ENCODE data around the gene SAP25. TPM values are rescaled to one million over a fixed set of nuclear protein-coding genes. Genes with fewer than 3 reads are reported as not detected.

SAP25 gene
- total RNA-seq, 3 donors from 2014 or later (not counting 1 experiment from before 2014, with no cell fraction given), result 25.9 to 46.4 (median 32.5) TPM

- Mint-ChIP-seq H3K4me3 (no peak overlapping the region), H3K4me1 (peaks cover 0 to 6% of the 10 kb centered on the region in 2 donors), H3K27me3 (ENCODE audit: low read depth in 2 of 2) (no peaks in the 10 kb centered on the region), H3K27ac (no peak overlapping the region), H3K9me3 (no peaks in the 10 kb centered on the region), H3K36me3 (peaks cover 7% of the 10 kb centered on the region)
- ATAC-seq (no peak), DNase-seq (no peak)
- Histone ChIP-seq H3K4me3 (ENCODE audit: low read length) (no peak overlapping the region), H3K27me3 (ENCODE audit: control insufficient read depth, insufficient read depth, low read length) (no peaks in the 10 kb centered on the region), H3K27ac (ENCODE audit: low read length) (no peak overlapping the region), H3K4me1 (ENCODE audit: control insufficient read depth, insufficient read depth, low read length) (peaks cover 14% of the 10 kb centered on the region), H3K36me3 (ENCODE audit: control insufficient read depth, insufficient read depth, low read length) (peaks cover 42% of the 10 kb centered on the region), H3K9me3 (ENCODE audit: control insufficient read depth, insufficient read depth, low read length) (no peaks in the 10 kb centered on the region)
- TF ChIP-seq CTCF (IDR thresholded peaks at IDR 0.05), result no peak
- 96% methylated on average over 4 of the region's 4 CpGs for WGBS (ENCODE audit: insufficient coverage)
- intact Hi-C loops (cut with micrococcal nuclease), result loop anchor here (1.0 to 2.0 kb wide), 2 partner anchors 14 to 90 kb away; no protein-coding TSS in a partner anchor
These were observed 14.6 kb downstream of the SAP25 start for GRCh38 chr7:100559127-100559526.

DNA sequence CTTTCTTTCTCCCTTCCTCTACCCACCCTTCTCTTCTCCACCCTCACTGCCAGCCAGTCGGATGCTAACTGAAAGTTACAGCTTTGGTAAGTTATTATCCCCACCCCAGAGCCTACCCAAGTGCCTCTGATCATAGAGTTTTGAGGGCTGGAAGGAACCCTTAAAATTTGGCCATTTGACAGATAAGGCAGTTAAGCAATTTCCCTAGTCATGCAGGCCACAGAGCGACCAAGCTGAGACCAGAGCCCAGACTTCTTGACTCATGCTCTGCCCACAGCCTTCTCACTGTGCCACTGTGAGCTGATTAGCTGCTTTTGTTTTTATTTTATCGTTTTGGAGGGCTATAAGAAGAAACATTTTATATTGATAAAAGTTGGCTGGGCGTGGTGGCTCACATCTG lies 17.2 kb downstream of the SAP25 start:
- ATAC-seq (peak in 1 of 3 donors; percentile 62), DNase-seq (no peak)
- intact Hi-C loops (cut with micrococcal nuclease), result no loop called here
- Mint-ChIP-seq H3K9me3 (no peaks in the 10 kb centered on the region), H3K27ac (no peak overlapping the region), H3K4me3 (no peak overlapping the region), H3K4me1 (peaks cover 4 to 5% of the 10 kb centered on the region in 2 donors), H3K36me3 (peaks cover 14% of the 10 kb centered on the region), H3K27me3 (ENCODE audit: low read depth in 2 of 2) (no peaks in the 10 kb centered on the region)
- Histone ChIP-seq H3K36me3 (ENCODE audit: control insufficient read depth, insufficient read depth, low read length) (peaks cover 48% of the 10 kb centered on the region), H3K9me3 (ENCODE audit: control insufficient read depth, insufficient read depth, low read length) (no peaks in the 10 kb centered on the region), H3K4me3 (ENCODE audit: low read length) (no peak overlapping the region), H3K27ac (ENCODE audit: low read length) (no peak overlapping the region), H3K27me3 (ENCODE audit: control insufficient read depth, insufficient read depth, low read length) (no peaks in the 10 kb centered on the region), H3K4me1 (ENCODE audit: control insufficient read depth, insufficient read depth, low read length) (peaks cover 9% of the 10 kb centered on the region)
- 55% methylated on average over 4 of the region's 4 CpGs for WGBS (ENCODE audit: insufficient coverage)
- TF ChIP-seq CTCF (IDR thresholded peaks at IDR 0.05), result no peak

DNA sequence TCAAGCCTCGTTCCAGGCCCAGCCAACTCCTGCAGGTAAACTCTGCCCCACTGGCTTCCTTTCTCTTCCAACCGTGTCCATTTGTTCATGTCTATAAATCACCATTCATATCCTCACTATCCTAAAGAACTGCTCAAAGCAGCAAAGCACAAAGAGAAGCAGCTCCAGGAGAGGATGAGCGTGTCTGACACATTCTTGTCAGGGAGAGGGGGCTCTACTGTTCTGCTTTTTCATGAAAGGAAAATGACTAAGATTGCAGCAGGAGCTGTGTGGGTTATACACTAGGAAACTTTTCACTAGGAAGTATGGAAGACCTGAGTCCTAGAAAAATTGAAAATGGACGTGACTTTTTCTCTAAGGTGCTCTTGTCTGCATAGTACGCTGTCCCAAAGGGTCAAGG lies 18.0 kb downstream of the SAP25 start:
- WGBS (ENCODE audit: insufficient coverage), result 98% methylated on average over 5 of the region's 5 CpGs
- H3K9me3 Mint-ChIP-seq, result no peaks in the 10 kb centered on the region
- no peak overlapping the region for H3K27ac Mint-ChIP-seq
- ATAC-seq (no peak), DNase-seq (no peak)
- H3K4me1 Mint-ChIP-seq, result peaks cover 6% of the 10 kb centered on the region in 2 donors
- H3K4me3 Mint-ChIP-seq, result no peak overlapping the region
- peaks cover 10% of the 10 kb centered on the region for H3K4me1 ChIP-seq (ENCODE audit: control insufficient read depth, insufficient read depth, low read length)
- no peak overlapping the region for H3K27ac ChIP-seq (ENCODE audit: low read length)
- TF ChIP-seq CTCF (IDR thresholded peaks at IDR 0.05), result no peak
- H3K27me3 Mint-ChIP-seq (ENCODE audit: low read depth in 2 of 2), result no peaks in the 10 kb centered on the region
- H3K27me3 ChIP-seq (ENCODE audit: control insufficient read depth, insufficient read depth, low read length), result no peaks in the 10 kb centered on the region
- H3K36me3 Mint-ChIP-seq, result peaks cover 14% of the 10 kb centered on the region
- peaks cover 48% of the 10 kb centered on the region for H3K36me3 ChIP-seq (ENCODE audit: control insufficient read depth, insufficient read depth, low read length)
- H3K9me3 ChIP-seq (ENCODE audit: control insufficient read depth, insufficient read depth, low read length), result no peaks in the 10 kb centered on the region
- intact Hi-C loops (cut with micrococcal nuclease), result no loop called here
- H3K4me3 ChIP-seq (ENCODE audit: low read length), result no peak overlapping the region

- WGBS (ENCODE audit: insufficient coverage), result 100% methylated on average over 3 of the region's 3 CpGs
- Mint-ChIP-seq H3K27me3 (ENCODE audit: low read depth in 2 of 2) (no peaks in the 10 kb centered on the region), H3K4me1 (peaks cover 19 to 22% of the 10 kb centered on the region in 2 donors), H3K4me3 (no peak overlapping the region), H3K9me3 (no peaks in the 10 kb centered on the region), H3K27ac (no peak overlapping the region), H3K36me3 (peaks cover 14% of the 10 kb centered on the region)
- intact Hi-C loops (cut with micrococcal nuclease), result no loop called here
- DNase-seq, result no peak
- ATAC-seq, result no peak
- no peak for TF ChIP-seq CTCF (IDR thresholded peaks at IDR 0.05)
- H3K36me3 ChIP-seq (ENCODE audit: control insufficient read depth, insufficient read depth, low read length), result peaks cover 41% of the 10 kb centered on the region
- H3K9me3 ChIP-seq (ENCODE audit: control insufficient read depth, insufficient read depth, low read length), result no peaks in the 10 kb centered on the region
- H3K4me1 ChIP-seq (ENCODE audit: control insufficient read depth, insufficient read depth, low read length), result peaks cover 25% of the 10 kb centered on the region
- no peaks in the 10 kb centered on the region for H3K27me3 ChIP-seq (ENCODE audit: control insufficient read depth, insufficient read depth, low read length)
- no peak overlapping the region for H3K4me3 ChIP-seq (ENCODE audit: low read length)
- no peak overlapping the region for H3K27ac ChIP-seq (ENCODE audit: low read length)
These were observed 20.7 kb downstream of the SAP25 start for GRCh38 chr7:100553032-100553431.
